Adrenal gland (tissue), 5 donors: ENCODE data around the gene FANCG.

Source experiments
- CTCF ChIP-seq, 6 experiments: fragments of 450-650 bp in 4 of 6; fragments of 200-600 bp in 2 of 6; sonication (generic) in 1 of 6; IDR thresholded peaks; 1 replicate in 5 of 6; 2 replicates in 1 of 6; pipeline versions ENCODE4 v1.5.1 to v1.8.0; 2016 to 2021; ENCODE audit warnings: antibody characterized with exemption in 6 of 6, mild to moderate bottlenecking in 2 of 6, moderate library complexity in 1 of 6
- POLR2A ChIP-seq, 2 donors: fragments of 450-650 bp; IDR thresholded peaks; one replicate each; pipeline ENCODE4 v1.6.1; 2017; ENCODE audit warnings: antibody characterized with exemption in 2 of 2, mild to moderate bottlenecking in 2 of 2, moderate library complexity in 1 of 2
- donor health status: DM: no; HTN: no; CAD: no.

- TF ChIP-seq POLR2A (IDR thresholded peaks at IDR 0.05) (no peak), CTCF (IDR thresholded peaks at IDR 0.05) (no peak)
Observed at GRCh38 chr9:35074791-35075190, 5.0 kb downstream of the FANCG start.
